ENCODE data around the gene WSB2. TPM values are rescaled to one million over a fixed set of nuclear protein-coding genes. Genes with fewer than 3 reads are reported as not detected.

The WSB2 gene
- total RNA-seq, 2 experiments from 2014 or later, result 26.2 to 27.9 TPM

DNA sequence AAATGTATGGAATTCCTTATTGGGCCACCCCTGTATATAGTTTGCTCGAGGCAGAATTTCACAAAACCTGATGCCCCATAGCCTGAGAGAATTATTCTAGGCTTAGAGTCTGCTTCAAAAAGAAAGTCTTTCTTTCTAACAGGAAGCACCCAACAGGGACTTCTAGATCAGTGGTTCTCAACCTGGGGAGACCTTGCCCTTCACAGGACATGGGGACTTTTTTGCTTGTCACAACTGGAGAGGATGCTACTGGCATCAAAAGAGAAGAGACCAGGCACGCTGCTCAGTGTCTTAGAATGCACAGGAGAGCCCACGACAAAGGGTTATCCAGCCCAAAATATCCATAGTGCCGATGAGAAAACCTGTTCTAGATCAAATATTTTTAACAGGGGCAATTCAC, 18.9 kb downstream of the WSB2 start:
- ATAC-seq (no peak), DNase-seq (no peak)
- Mint-ChIP-seq H3K4me1 (ENCODE audit: low read depth) (peaks cover 44% of the 10 kb centered on the region), H3K27ac (peak overlapping the region; percentile 70), H3K4me3 (no peak overlapping the region), H3K9me3 (no peaks in the 10 kb centered on the region), H3K36me3 (ENCODE audit: low read depth) (peaks cover 63% of the 10 kb centered on the region), H3K27me3 (no peaks in the 10 kb centered on the region)
- ChIA-PET POLR2A (no interaction called here), CTCF (no interaction called here)
- TF ChIP-seq CTCF (IDR thresholded peaks at IDR 0.05), result no peak
- intact Hi-C loops (cut with micrococcal nuclease), result no loop called here

DNA sequence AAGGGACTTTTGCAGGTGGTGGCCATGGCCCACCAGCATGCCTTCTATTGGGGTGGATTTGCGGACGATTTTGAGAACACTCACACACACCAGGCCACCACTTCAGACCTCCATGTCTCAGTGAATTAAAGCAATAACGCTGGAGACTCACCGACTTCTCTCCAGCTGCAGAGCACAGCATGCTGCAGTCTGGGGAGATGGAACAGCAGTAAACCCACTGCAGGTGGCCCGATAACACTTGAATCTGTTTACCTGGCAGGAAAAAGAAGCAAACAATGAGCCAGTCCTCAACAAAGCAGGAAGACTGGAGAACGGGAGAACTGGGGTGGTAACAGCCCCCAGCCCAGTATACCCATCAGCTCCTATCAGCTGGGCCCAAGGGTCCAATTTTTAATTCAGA, 22.8 kb downstream of the WSB2 start:
- DNase-seq (no peak), ATAC-seq (no peak)
- peaks cover 49% of the 10 kb centered on the region for H3K4me1 Mint-ChIP-seq (ENCODE audit: low read depth)
- ChIA-PET POLR2A (interaction anchor here (1.3 kb wide), 1 partner anchor 10 kb away, joined by 5 read pairs; no protein-coding TSS in a partner anchor), CTCF (interaction anchor here (1.4 kb wide), 1 partner anchor 17 kb away, joined by 3 read pairs; no protein-coding TSS in a partner anchor)
- no peak overlapping the region for H3K4me3 Mint-ChIP-seq
- no peaks in the 10 kb centered on the region for H3K27me3 Mint-ChIP-seq
- H3K9me3 Mint-ChIP-seq, result peaks cover 8% of the 10 kb centered on the region
- no peak for TF ChIP-seq CTCF (IDR thresholded peaks at IDR 0.05)
- H3K27ac Mint-ChIP-seq, result peak overlapping the region; percentile 45
- intact Hi-C loops (cut with micrococcal nuclease), result no loop called here
- H3K36me3 Mint-ChIP-seq (ENCODE audit: low read depth), result peaks cover 76% of the 10 kb centered on the region

- H3K36me3 Mint-ChIP-seq (ENCODE audit: low read depth), result peaks cover 71% of the 10 kb centered on the region
- TF ChIP-seq CTCF (IDR thresholded peaks at IDR 0.05), result no peak
- intact Hi-C loops (cut with micrococcal nuclease), result no loop called here
- no peak overlapping the region for H3K4me3 Mint-ChIP-seq
- ChIA-PET POLR2A (interaction anchor here (0.7 to 3.4 kb wide), 5 partner anchors 8 to 100 kb away, joined by 3 to 16 read pairs (median 11); partner anchors contain the start of gene PEBP1), CTCF (interaction anchor here (1.1 to 2.0 kb wide), 7 partner anchors 9 to 1630 kb away, joined by 3 to 11 read pairs (median 3); no protein-coding TSS in a partner anchor)
- H3K27ac Mint-ChIP-seq, result peak overlapping the region; percentile 91
- H3K27me3 Mint-ChIP-seq, result no peaks in the 10 kb centered on the region
- DNase-seq (no peak), ATAC-seq (no peak)
- peaks cover 49% of the 10 kb centered on the region for H3K4me1 Mint-ChIP-seq (ENCODE audit: low read depth)
- peaks cover 8% of the 10 kb centered on the region for H3K9me3 Mint-ChIP-seq
Observed at GRCh38 chr12:118036672-118037411, 24.1 kb downstream of the WSB2 start.

DNA sequence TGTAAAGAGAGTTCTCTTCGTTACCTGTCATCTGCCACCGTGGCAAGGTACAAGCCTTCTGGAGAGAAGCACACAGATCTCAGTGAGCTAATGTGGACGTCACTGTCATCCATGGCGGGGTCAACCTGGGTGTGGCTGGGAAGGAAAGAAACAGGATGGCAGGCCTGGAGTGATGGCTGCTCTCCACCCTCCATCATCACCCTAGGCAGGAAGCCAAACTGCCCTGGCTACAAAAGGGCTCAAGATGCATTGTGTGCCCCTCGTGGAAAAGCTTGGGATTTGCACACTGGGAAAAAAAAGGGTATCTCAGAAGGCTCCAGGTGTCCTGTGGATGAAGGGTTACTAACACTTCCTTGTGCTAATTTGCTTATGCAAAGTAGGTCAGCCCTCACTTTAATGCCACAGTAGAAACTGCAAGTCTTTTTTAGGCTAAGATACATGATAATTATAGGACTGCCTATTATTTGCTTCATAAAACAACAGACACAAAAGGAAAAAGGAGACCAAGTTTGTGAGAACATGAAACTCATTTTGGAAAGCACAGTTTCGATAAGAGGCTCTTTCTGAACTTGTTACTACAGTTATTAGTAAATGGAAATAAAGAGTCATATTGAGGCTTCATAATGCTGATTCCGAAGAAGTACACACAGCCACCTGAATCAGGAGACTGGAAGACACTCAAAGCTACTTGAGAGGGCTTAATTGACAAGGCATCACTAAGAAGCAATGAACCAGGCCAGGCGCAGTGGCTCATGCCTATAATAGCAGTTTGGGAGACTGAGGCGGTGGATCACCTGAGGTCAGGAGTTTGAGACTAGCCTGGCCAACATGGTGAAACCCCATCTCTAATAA, 25.6 kb downstream of the WSB2 start:
- POLR2A ChIA-PET, result interaction anchor here (0.5 to 3.4 kb wide), 13 partner anchors 9 to 101 kb away, joined by 3 to 16 read pairs (median 5); partner anchors contain the start of genes PEBP1 and WSB2
- Mint-ChIP-seq H3K27me3 (no peaks in the 10 kb centered on the region), H3K9me3 (peaks cover 8% of the 10 kb centered on the region), H3K27ac (peak overlapping the region; percentile 91), H3K4me1 (ENCODE audit: low read depth) (peaks cover 49% of the 10 kb centered on the region), H3K36me3 (ENCODE audit: low read depth) (peaks cover 69% of the 10 kb centered on the region), H3K4me3 (no peak overlapping the region)
- CTCF ChIA-PET, result interaction anchor here (1.2 to 2.2 kb wide), 8 partner anchors 8 to 160 kb away, joined by 3 to 11 read pairs (median 6); partner anchors contain the start of gene RFC5
- intact Hi-C loops (cut with micrococcal nuclease), result no loop called here
- DNase-seq, result peak; percentile 47
- ATAC-seq, result peak; percentile 83
- TF ChIP-seq CTCF (IDR thresholded peaks at IDR 0.05), result no peak
